ENCODE data around the gene TNS3. TPM values are rescaled to one million over a fixed set of nuclear protein-coding genes. Genes with fewer than 3 reads are reported as not detected.

Gene TNS3
- total RNA-seq, 1 donor from 2014 or later: 174 TPM

DNA sequence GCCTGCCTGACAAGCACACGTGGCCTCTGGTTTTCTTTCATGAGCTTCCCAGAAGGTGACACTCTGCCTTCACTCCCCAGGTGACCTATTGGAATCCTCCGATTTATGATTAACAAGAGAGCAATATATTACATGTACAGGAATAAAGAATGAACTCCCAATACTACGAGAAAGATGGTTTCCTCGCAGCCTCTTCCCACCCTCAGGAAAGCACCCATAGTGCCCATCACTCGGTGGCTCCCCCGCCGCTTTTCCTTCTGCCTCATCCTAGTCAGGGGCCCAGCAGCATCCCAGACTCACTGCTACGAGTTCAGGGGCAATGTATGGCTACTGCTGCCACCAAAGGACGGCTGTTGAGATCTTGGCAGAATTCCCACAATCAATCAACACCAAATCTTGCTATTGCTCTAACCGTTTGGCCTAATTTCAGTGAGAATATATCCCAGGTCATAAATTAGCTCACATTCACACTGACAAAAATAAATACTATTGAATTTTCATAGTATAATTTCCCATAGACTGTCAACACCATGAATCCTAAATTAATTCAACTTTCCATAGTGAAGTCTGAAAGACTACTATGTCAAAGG is 196.3 kb downstream of the TNS3 start:
- Histone ChIP-seq H3K9me3 (no peaks in the 10 kb centered on the region), H3K27me3 (ENCODE audit: low read depth) (no peaks in the 10 kb centered on the region), H3K4me1 (peaks cover 8% of the 10 kb centered on the region), H3K4me3 (no peak overlapping the region), H3K36me3 (peaks cover 23% of the 10 kb centered on the region), H3K27ac (no peak overlapping the region)
- intact Hi-C loops (cut with DNase I): no loop called here
- TF ChIP-seq, protein P1, sequence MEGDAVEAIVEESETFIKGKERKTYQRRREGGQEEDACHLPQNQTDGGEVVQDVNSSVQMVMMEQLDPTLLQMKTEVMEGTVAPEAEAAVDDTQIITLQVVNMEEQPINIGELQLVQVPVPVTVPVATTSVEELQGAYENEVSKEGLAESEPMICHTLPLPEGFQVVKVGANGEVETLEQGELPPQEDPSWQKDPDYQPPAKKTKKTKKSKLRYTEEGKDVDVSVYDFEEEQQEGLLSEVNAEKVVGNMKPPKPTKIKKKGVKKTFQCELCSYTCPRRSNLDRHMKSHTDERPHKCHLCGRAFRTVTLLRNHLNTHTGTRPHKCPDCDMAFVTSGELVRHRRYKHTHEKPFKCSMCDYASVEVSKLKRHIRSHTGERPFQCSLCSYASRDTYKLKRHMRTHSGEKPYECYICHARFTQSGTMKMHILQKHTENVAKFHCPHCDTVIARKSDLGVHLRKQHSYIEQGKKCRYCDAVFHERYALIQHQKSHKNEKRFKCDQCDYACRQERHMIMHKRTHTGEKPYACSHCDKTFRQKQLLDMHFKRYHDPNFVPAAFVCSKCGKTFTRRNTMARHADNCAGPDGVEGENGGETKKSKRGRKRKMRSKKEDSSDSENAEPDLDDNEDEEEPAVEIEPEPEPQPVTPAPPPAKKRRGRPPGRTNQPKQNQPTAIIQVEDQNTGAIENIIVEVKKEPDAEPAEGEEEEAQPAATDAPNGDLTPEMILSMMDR (IDR thresholded peaks at IDR 0.05): no peak
- no peak for ATAC-seq
- no peak for DNase-seq

DNA sequence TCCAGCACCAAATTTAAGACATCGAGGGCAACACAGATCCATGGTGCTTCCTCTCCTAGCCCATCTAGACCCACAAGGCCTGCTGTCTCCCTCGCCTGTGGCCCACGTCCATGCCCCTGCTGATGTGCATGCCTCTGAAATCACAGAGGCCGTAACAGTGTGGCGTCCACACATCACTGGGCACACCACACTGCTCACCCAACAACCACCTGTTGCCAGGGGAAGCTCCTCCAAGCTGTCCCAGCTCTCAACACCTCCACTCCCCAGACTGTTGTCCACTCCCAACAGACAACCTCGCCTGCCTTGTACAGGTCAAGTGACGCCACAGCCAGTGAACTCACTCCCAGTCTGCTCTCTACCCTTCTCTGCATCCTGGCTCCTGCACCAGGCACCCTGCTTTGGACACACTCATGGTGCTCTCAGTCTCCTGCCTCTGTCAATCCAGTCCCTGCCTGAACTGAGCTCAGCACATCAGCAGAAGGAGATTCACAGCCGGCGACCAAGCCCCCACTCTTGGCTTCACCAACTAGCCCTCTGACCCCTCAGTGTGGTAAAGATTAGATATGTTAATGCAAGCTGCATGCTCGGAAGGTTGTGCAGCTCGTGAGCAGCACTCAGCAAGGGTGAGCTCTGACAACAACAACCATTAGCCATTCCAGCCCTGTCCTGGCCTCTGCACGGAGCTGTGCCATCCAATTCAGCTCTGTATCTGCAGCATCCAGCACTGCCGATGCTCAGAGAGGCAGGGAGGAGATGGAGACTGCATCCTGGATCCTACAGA is 197.0 kb downstream of the TNS3 start:
- Histone ChIP-seq H3K27me3 (ENCODE audit: low read depth) (no peaks in the 10 kb centered on the region), H3K4me3 (no peak overlapping the region), H3K4me1 (peaks cover 15% of the 10 kb centered on the region), H3K27ac (no peak overlapping the region), H3K9me3 (no peaks in the 10 kb centered on the region), H3K36me3 (peaks cover 19% of the 10 kb centered on the region)
- TF ChIP-seq, protein P1 (IDR thresholded peaks at IDR 0.05): no peak
- ATAC-seq (no peak), DNase-seq (no peak)
- intact Hi-C loops (cut with DNase I): no loop called here

DNA sequence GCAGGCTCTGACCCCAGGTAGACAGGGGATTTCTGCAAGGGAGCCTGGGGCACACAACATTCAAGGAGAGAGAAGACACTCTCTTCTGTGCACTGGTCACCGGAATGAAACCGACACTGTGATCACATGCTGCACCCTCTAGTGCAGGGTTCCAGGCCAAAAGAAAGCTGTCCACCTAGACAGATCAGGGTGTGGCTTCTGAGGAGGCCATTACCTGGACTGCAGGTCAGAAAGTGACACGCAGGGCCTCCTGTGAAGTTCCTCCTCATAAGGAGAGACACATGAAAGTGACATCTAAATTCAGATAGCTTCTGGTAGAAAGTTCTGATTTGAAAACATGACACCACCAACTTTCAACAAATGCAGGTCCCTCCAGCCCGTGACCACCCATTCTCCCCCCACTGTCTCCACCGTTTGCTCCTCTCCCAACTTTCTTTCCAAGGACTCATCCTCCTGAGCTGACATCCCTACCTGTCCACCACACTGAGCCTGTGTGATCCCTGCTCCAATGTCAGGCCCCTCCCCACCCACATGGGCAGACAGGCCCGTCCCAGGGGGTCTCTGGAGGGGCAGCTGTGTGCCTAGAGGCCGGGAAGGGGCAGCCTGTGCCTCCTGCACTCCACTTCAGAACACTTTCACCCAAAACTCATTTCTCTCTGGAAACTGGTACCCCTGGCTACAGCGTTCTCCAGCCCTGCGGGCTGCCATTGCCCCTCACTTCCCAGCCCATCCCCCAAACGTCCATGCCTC is 198.0 kb downstream of the TNS3 start:
- intact Hi-C loops (cut with DNase I): no loop called here
- DNase-seq (no peak), ATAC-seq (no peak)
- Histone ChIP-seq H3K9me3 (no peaks in the 10 kb centered on the region), H3K4me1 (peaks cover 19% of the 10 kb centered on the region), H3K27ac (no peak overlapping the region), H3K36me3 (peaks cover 18% of the 10 kb centered on the region), H3K4me3 (no peak overlapping the region), H3K27me3 (ENCODE audit: low read depth) (no peaks in the 10 kb centered on the region)
- TF ChIP-seq, protein P1 (IDR thresholded peaks at IDR 0.05): no peak

DNA sequence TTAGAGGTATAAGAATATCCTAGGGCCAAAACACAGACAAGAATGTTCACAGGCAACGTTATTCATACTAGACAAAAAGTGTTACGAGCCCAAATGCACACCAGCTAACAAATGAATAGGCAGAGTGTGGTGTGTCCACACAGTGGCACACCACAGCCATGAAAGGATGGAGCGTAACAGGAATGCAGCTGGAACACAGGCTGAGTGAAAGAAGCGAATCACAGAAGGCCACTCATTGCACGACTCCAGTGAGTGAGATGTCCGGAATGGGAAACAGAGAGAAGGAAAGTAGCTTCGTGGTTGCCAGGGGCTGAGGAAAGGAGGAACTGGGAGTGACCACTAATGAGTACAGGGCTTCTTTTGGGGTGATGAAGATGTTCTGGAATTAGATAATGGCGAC is 198.8 kb downstream of the TNS3 start:
- intact Hi-C loops (cut with DNase I): no loop called here
- Histone ChIP-seq H3K9me3 (no peaks in the 10 kb centered on the region), H3K27me3 (ENCODE audit: low read depth) (no peaks in the 10 kb centered on the region), H3K4me1 (peaks cover 19% of the 10 kb centered on the region), H3K36me3 (peaks cover 21% of the 10 kb centered on the region), H3K4me3 (no peak overlapping the region), H3K27ac (no peak overlapping the region)
- DNase-seq: no peak
- no peak for ATAC-seq
- TF ChIP-seq, protein P1 (IDR thresholded peaks at IDR 0.05): no peak

DNA sequence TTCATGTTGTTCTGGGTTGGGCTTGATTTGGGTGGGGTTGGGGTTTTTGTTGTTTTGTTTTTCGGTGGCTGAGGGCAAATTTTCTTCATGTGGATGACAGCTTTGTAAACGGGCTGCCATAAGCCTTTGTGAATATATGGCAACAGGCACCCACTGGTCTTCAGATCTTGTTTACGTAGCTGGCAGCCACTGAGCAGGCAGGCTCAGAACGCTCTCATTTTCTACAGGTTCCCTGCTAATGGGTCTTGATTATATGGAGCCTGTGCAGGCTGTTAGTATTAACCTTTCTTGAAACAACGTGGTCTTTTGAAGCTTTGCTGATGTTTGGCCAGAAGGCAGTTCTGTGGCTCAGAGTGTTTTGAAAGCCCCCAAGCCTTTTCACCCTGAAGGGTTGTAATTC is 199.7 kb downstream of the TNS3 start:
- intact Hi-C loops (cut with DNase I): no loop called here
- TF ChIP-seq, protein P1 (IDR thresholded peaks at IDR 0.05): no peak
- peaks cover 18% of the 10 kb centered on the region for H3K36me3 ChIP-seq
- H3K27me3 ChIP-seq (ENCODE audit: low read depth): no peaks in the 10 kb centered on the region
- peaks cover 19% of the 10 kb centered on the region for H3K4me1 ChIP-seq
- H3K4me3 ChIP-seq: no peak overlapping the region
- ATAC-seq (no peak), DNase-seq (no peak)
- H3K27ac ChIP-seq: no peak overlapping the region
- no peaks in the 10 kb centered on the region for H3K9me3 ChIP-seq
